ENCODE results near the gene MAML3.
A peak's percentile ranks its signal among the peaks of the same experiment; 100 is the strongest.

MAML3 gene

GRCh38 chr4:139822391-139822790 lies 331.6 kb downstream of the MAML3 start:
- Histone ChIP-seq H2BK12ac (ENCODE audit: low read length in 2 of 2) (no peak overlapping the region), H3K9me3 (ENCODE audit: control insufficient read depth, low read length) (no peaks in the 10 kb centered on the region), H3K79me1 (replicated peaks; ENCODE audit: low read length, poor library complexity, severe bottlenecking) (peaks cover 8% of the 10 kb centered on the region), H2BK120ac (ENCODE audit: low read depth, low read length) (no peak overlapping the region), H3K4me2 (ENCODE audit: low read length, poor library complexity, severe bottlenecking) (no peak overlapping the region), H3K9ac (ENCODE audit: low read length) (no peak overlapping the region), H3K4ac (ENCODE audit: low read depth in 1 of 2, low read length in 2 of 2) (no peak overlapping the region), H4K8ac (ENCODE audit: low read length) (no peak overlapping the region), H2AK5ac (ENCODE audit: low read length, severe bottlenecking) (no peak overlapping the region), H3K14ac (ENCODE audit: low read length in 2 of 2) (no peak overlapping the region), H4K91ac (ENCODE audit: low read length) (no peak overlapping the region), H3K23ac (ENCODE audit: low read length in 2 of 2) (no peak overlapping the region), H2AFZ (ENCODE audit: low read depth, low read length) (no peak overlapping the region), H3K18ac (ENCODE audit: low read depth in 1 of 2, low read length in 2 of 2) (no peak overlapping the region), H2BK15ac (ENCODE audit: low read depth, poor library complexity, severe bottlenecking) (no peak overlapping the region), H2BK5ac (ENCODE audit: low read depth, low read length, poor library complexity, severe bottlenecking) (no peak overlapping the region), H3K27me3 (ENCODE audit: control insufficient read depth in 1 of 2, insufficient read depth in 1 of 2, low read length in 2 of 2) (no peaks in the 10 kb centered on the region), H3K27ac (ENCODE audit: low read length, poor library complexity, severe bottlenecking) (no peak overlapping the region), H3K4me3 (ENCODE audit: insufficient read depth in 1 of 2, low read depth in 1 of 2, low read length in 2 of 2) (no peak overlapping the region), H3K36me3 (ENCODE audit: control insufficient read depth in 1 of 2, insufficient read depth in 2 of 2, low read depth in 1 of 2, low read length in 2 of 2) (no peaks in the 10 kb centered on the region), H3K4me1 (ENCODE audit: control insufficient read depth, insufficient read depth, low read depth, low read length) (no peaks in the 10 kb centered on the region)
- no peak for DNase-seq
- 86% methylated on average over 4 of the region's 4 CpGs for WGBS

DNA sequence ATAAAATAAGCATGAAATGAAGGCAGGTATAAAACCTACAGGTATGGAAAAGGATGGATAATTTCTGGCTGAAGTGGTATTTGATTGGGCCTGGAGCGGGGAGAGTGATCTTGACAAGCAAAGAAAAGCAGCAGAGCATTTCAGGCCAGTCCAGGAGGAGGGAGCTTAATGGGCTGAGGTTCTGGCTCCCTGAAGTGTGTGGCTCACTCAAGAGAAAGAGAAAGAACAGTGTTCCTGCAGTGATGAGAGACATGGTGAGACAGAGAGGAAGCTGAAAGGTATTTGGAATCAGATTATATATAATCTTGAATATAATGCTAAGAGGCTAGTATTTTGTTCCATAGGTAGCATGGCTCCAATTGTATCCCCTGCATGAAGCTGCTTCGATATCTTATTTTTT lies 334.9 kb downstream of the MAML3 start:
- H3K18ac ChIP-seq (ENCODE audit: low read depth in 1 of 2, low read length in 2 of 2): no peak overlapping the region
- no peaks in the 10 kb centered on the region for H3K9me3 ChIP-seq (ENCODE audit: control insufficient read depth, low read length)
- peaks cover 5% of the 10 kb centered on the region for H3K4me1 ChIP-seq (ENCODE audit: control insufficient read depth, insufficient read depth, low read depth, low read length)
- no peak overlapping the region for H3K23ac ChIP-seq (ENCODE audit: low read length in 2 of 2)
- no peak overlapping the region for H2BK5ac ChIP-seq (ENCODE audit: low read depth, low read length, poor library complexity, severe bottlenecking)
- peaks cover 10% of the 10 kb centered on the region for H3K79me1 ChIP-seq (replicated peaks; ENCODE audit: low read length, poor library complexity, severe bottlenecking)
- no peak overlapping the region for H3K27ac ChIP-seq (ENCODE audit: low read length, poor library complexity, severe bottlenecking)
- DNase-seq: no peak
- no peaks in the 10 kb centered on the region for H3K36me3 ChIP-seq (ENCODE audit: control insufficient read depth in 1 of 2, insufficient read depth in 2 of 2, low read depth in 1 of 2, low read length in 2 of 2)
- H3K4me3 ChIP-seq (ENCODE audit: insufficient read depth in 1 of 2, low read depth in 1 of 2, low read length in 2 of 2): no peak overlapping the region
- no peak overlapping the region for H2AK5ac ChIP-seq (ENCODE audit: low read length, severe bottlenecking)
- no peak overlapping the region for H2BK15ac ChIP-seq (ENCODE audit: low read depth, poor library complexity, severe bottlenecking)
- H3K14ac ChIP-seq (ENCODE audit: low read length in 2 of 2): no peak overlapping the region
- H2BK12ac ChIP-seq (ENCODE audit: low read length in 2 of 2): no peak overlapping the region
- H4K91ac ChIP-seq (ENCODE audit: low read length): no peak overlapping the region
- H2AFZ ChIP-seq (ENCODE audit: low read depth, low read length): no peak overlapping the region
- WGBS: 97% methylated on average over 2 of the region's 2 CpGs
- H3K9ac ChIP-seq (ENCODE audit: low read length): no peak overlapping the region
- no peak overlapping the region for H3K4me2 ChIP-seq (ENCODE audit: low read length, poor library complexity, severe bottlenecking)
- H3K27me3 ChIP-seq (ENCODE audit: control insufficient read depth in 1 of 2, insufficient read depth in 1 of 2, low read length in 2 of 2): no peaks in the 10 kb centered on the region
- H2BK120ac ChIP-seq (ENCODE audit: low read depth, low read length): no peak overlapping the region
- no peak overlapping the region for H4K8ac ChIP-seq (ENCODE audit: low read length)
- H3K4ac ChIP-seq (ENCODE audit: low read depth in 1 of 2, low read length in 2 of 2): peak overlapping the region in 1 of 2 experiments; percentile 5

GRCh38 chr4:139817657-139818452 lies 336.1 kb downstream of the MAML3 start:
- Histone ChIP-seq H3K4me2 (ENCODE audit: low read length, poor library complexity, severe bottlenecking) (no peak overlapping the region), H2BK5ac (ENCODE audit: low read depth, low read length, poor library complexity, severe bottlenecking) (no peak overlapping the region), H3K9me3 (ENCODE audit: control insufficient read depth, low read length) (no peaks in the 10 kb centered on the region), H3K23ac (ENCODE audit: low read length in 2 of 2) (no peak overlapping the region), H3K4me3 (ENCODE audit: insufficient read depth in 1 of 2, low read depth in 1 of 2, low read length in 2 of 2) (no peak overlapping the region), H3K18ac (ENCODE audit: low read depth in 1 of 2, low read length in 2 of 2) (peak overlapping the region in 1 of 2 experiments; percentile 18), H2AFZ (ENCODE audit: low read depth, low read length) (no peak overlapping the region), H3K4me1 (ENCODE audit: control insufficient read depth, insufficient read depth, low read depth, low read length) (peaks cover 5% of the 10 kb centered on the region), H2BK120ac (ENCODE audit: low read depth, low read length) (no peak overlapping the region), H3K27ac (ENCODE audit: low read length, poor library complexity, severe bottlenecking) (no peak overlapping the region), H2AK5ac (ENCODE audit: low read length, severe bottlenecking) (no peak overlapping the region), H4K91ac (ENCODE audit: low read length) (no peak overlapping the region), H2BK15ac (ENCODE audit: low read depth, poor library complexity, severe bottlenecking) (no peak overlapping the region), H3K27me3 (ENCODE audit: control insufficient read depth in 1 of 2, insufficient read depth in 1 of 2, low read length in 2 of 2) (no peaks in the 10 kb centered on the region), H4K8ac (ENCODE audit: low read length) (no peak overlapping the region), H3K9ac (ENCODE audit: low read length) (peak overlapping the region; percentile 11), H3K36me3 (ENCODE audit: control insufficient read depth in 1 of 2, insufficient read depth in 2 of 2, low read depth in 1 of 2, low read length in 2 of 2) (no peaks in the 10 kb centered on the region), H3K14ac (ENCODE audit: low read length in 2 of 2) (no peak overlapping the region), H3K79me1 (replicated peaks; ENCODE audit: low read length, poor library complexity, severe bottlenecking) (peaks cover 10% of the 10 kb centered on the region), H2BK12ac (ENCODE audit: low read length in 2 of 2) (peak overlapping the region in 1 of 2 experiments; percentile 84), H3K4ac (ENCODE audit: low read depth in 1 of 2, low read length in 2 of 2) (no peak overlapping the region)
- peak; percentile 28 for DNase-seq
- 98% methylated on average over 3 of the region's 6 CpGs for WGBS

- H2AK5ac ChIP-seq (ENCODE audit: low read length, severe bottlenecking): no peak overlapping the region
- no peak overlapping the region for H4K91ac ChIP-seq (ENCODE audit: low read length)
- H2BK12ac ChIP-seq (ENCODE audit: low read length in 2 of 2): peak overlapping the region in 1 of 2 experiments; percentile 79
- H3K18ac ChIP-seq (ENCODE audit: low read depth in 1 of 2, low read length in 2 of 2): peak overlapping the region in 1 of 2 experiments; percentile 56
- H3K4me1 ChIP-seq (ENCODE audit: control insufficient read depth, insufficient read depth, low read depth, low read length): peaks cover 5% of the 10 kb centered on the region
- H3K4me2 ChIP-seq (ENCODE audit: low read length, poor library complexity, severe bottlenecking): no peak overlapping the region
- no peak overlapping the region for H2BK120ac ChIP-seq (ENCODE audit: low read depth, low read length)
- H3K36me3 ChIP-seq (ENCODE audit: control insufficient read depth in 1 of 2, insufficient read depth in 2 of 2, low read depth in 1 of 2, low read length in 2 of 2): no peaks in the 10 kb centered on the region
- no peaks in the 10 kb centered on the region for H3K9me3 ChIP-seq (ENCODE audit: control insufficient read depth, low read length)
- no peaks in the 10 kb centered on the region for H3K27me3 ChIP-seq (ENCODE audit: control insufficient read depth in 1 of 2, insufficient read depth in 1 of 2, low read length in 2 of 2)
- H2AFZ ChIP-seq (ENCODE audit: low read depth, low read length): no peak overlapping the region
- DNase-seq: no peak
- H3K4ac ChIP-seq (ENCODE audit: low read depth in 1 of 2, low read length in 2 of 2): peak overlapping the region in 1 of 2 experiments; percentile 62
- no peak overlapping the region for H3K14ac ChIP-seq (ENCODE audit: low read length in 2 of 2)
- no peak overlapping the region for H3K23ac ChIP-seq (ENCODE audit: low read length in 2 of 2)
- no peak overlapping the region for H3K27ac ChIP-seq (ENCODE audit: low read length, poor library complexity, severe bottlenecking)
- peak overlapping the region; percentile 92 for H3K9ac ChIP-seq (ENCODE audit: low read length)
- H2BK5ac ChIP-seq (ENCODE audit: low read depth, low read length, poor library complexity, severe bottlenecking): no peak overlapping the region
- no peak overlapping the region for H2BK15ac ChIP-seq (ENCODE audit: low read depth, poor library complexity, severe bottlenecking)
- WGBS: 88% methylated on average over 2 of the region's 3 CpGs
- peaks cover 10% of the 10 kb centered on the region for H3K79me1 ChIP-seq (replicated peaks; ENCODE audit: low read length, poor library complexity, severe bottlenecking)
- H3K4me3 ChIP-seq (ENCODE audit: insufficient read depth in 1 of 2, low read depth in 1 of 2, low read length in 2 of 2): no peak overlapping the region
- H4K8ac ChIP-seq (ENCODE audit: low read length): no peak overlapping the region
Measured at GRCh38 chr4:139816856-139817255, 337.1 kb downstream of the MAML3 start.

All from mesenchymal stem cell (in vitro differentiated cells and primary cell).